Endothelial cell of umbilical vein (primary cell): Measurements from ENCODE around the gene ANO7. TPM values are rescaled to one million over a fixed set of nuclear protein-coding genes. Genes with fewer than 3 reads are reported as not detected.

ENCODE experiments used
- BruUV-seq: library from RNA; stranded (reverse); fragments of 400-500 nt; replicated peaks from 2 replicates; lab custom pipeline; 2021; lab: Mats Ljungman, UMichigan
- CTCF ChIA-PET: fragments of 300-600, 350-600 bp; sonication (Branson Sonifier 250); formaldehyde crosslinking; loops from one replicate; lab custom pipeline; 2021; ENCODE audit warnings: antibody characterized with exemption, inconsistent platforms; lab: Charles Lee
- POLR2A ChIA-PET: fragments of 300-600, 350-600 bp; sonication (Branson Sonifier 250); formaldehyde crosslinking; loops from one replicate; lab custom pipeline; 2021; ENCODE audit warnings: antibody characterized with exemption, inconsistent platforms; lab: Charles Lee
- DNase-seq: peaks from one replicate; pipeline ENCODE4 v3.0.0-alpha.2; 2011; ENCODE audit warnings: low read depth, low spot score
- FAIRE-seq: peaks from 2 replicates; lab custom pipeline; 2011; peaks lifted over from hg19 to GRCh38; lab: Jason Lieb, UNC
- H2AFZ ChIP-seq: 2 replicates; pipeline ENCODE4 v1.6.0; 2012; ENCODE audit warnings: low read depth, low read length, control low read depth, inconsistent platforms
- H3K27ac ChIP-seq: 2 replicates; pipeline ENCODE4 v1.5.1; 2011; ENCODE audit warnings: low read depth, mild to moderate bottlenecking, control low read depth, low read length, moderate library complexity; ENCODE audit not compliant: insufficient read depth
- H3K27me3 ChIP-seq, 2 experiments: 2 replicates each; pipeline versions ENCODE4 v1.6.0 to v1.6.1; 2011; ENCODE audit warnings: low read length in 2 of 2, mixed read lengths in 1 of 2; ENCODE audit not compliant: control insufficient read depth in 2 of 2, insufficient read depth in 2 of 2
- H3K36me3 ChIP-seq, 2 experiments: 2 replicates in 1 of 2; 3 replicates in 1 of 2; pipeline ENCODE4 v1.5.1; 2011; ENCODE audit warnings: low read length in 2 of 2, mild to moderate bottlenecking in 1 of 2, moderate library complexity in 1 of 2; ENCODE audit not compliant: control insufficient read depth in 2 of 2, insufficient read depth in 2 of 2; ENCODE audit errors: extremely low read depth in 1 of 2
- H3K4me1 ChIP-seq: 3 replicates; pipeline ENCODE4 v1.5.1; 2011; ENCODE audit warnings: mild to moderate bottlenecking, low read length; ENCODE audit not compliant: control insufficient read depth, insufficient read depth; ENCODE audit errors: extremely low read depth
- H3K4me2 ChIP-seq: 2 replicates; pipeline ENCODE4 v1.6.1; 2011; ENCODE audit warnings: low read length, control low read depth, mixed read lengths; ENCODE audit not compliant: insufficient read depth
- H3K4me3 ChIP-seq, 3 experiments: fragments of 200-600 bp in 1 of 3; sonication (generic), shearing (Covaris generic) in 1 of 3; replicated peaks in 1 of 3; 2 replicates each; pipeline ENCODE4 v1.5.1; 2011 to 2016; ENCODE audit warnings: control low read depth in 3 of 3, low read length in 3 of 3, mild to moderate bottlenecking in 2 of 3, inconsistent platforms in 1 of 3, low read depth in 1 of 3, moderate library complexity in 1 of 3; ENCODE audit not compliant: insufficient read depth in 1 of 3
- H3K79me2 ChIP-seq: 2 replicates; pipeline ENCODE4 v1.6.0; 2012; ENCODE audit warnings: low read length, inconsistent platforms; ENCODE audit not compliant: control insufficient read depth, insufficient read depth
- H3K9ac ChIP-seq: replicated peaks from 2 replicates; pipeline ENCODE3; 2011; ENCODE audit warnings: low read length, control low read depth; ENCODE audit not compliant: insufficient read depth; ENCODE audit errors: extremely low read depth
- H3K9me1 ChIP-seq: replicated peaks from 3 replicates; pipeline ENCODE4 v1.6.0; 2011; ENCODE audit warnings: mild to moderate bottlenecking, low read length; ENCODE audit not compliant: control insufficient read depth, insufficient read depth; ENCODE audit errors: extremely low read depth
- H3K9me3 ChIP-seq: replicated peaks from 2 replicates; pipeline ENCODE4 v1.5.1; 2012; ENCODE audit warnings: low read length, inconsistent platforms; ENCODE audit not compliant: control insufficient read depth, insufficient read depth
- H4K20me1 ChIP-seq: replicated peaks from 2 replicates; pipeline ENCODE3; 2011; ENCODE audit warnings: mild to moderate bottlenecking, low read length; ENCODE audit not compliant: control insufficient read depth, insufficient read depth; ENCODE audit errors: extremely low read depth
- CTCF ChIP-seq, 2 donors: IDR thresholded peaks; 1 replicate in 1 of 2; 2 replicates in 1 of 2; pipeline ENCODE4 v1.5.1; 2011; ENCODE audit warnings: low read length in 2 of 2, mild to moderate bottlenecking in 2 of 2, moderate library complexity in 2 of 2, control low read depth in 1 of 2, inconsistent platforms in 1 of 2, low read depth in 1 of 2; ENCODE audit not compliant: insufficient read depth in 1 of 2; ENCODE audit errors: extremely low read depth in 1 of 2
- EZH2 ChIP-seq: IDR thresholded peaks from 2 replicates; pipeline ENCODE4 v1.6.1; 2012; ENCODE audit warnings: borderline replicate concordance, low read depth, mild to moderate bottlenecking, moderate library complexity, low read length, inconsistent platforms; ENCODE audit not compliant: severe bottlenecking
- FOS ChIP-seq: IDR thresholded peaks from 2 replicates; pipeline ENCODE4 v1.6.1; 2011; ENCODE audit warnings: mild to moderate bottlenecking, low read length, moderate library complexity, borderline replicate concordance; ENCODE audit not compliant: insufficient read depth
- GATA2 ChIP-seq: IDR thresholded peaks from 2 replicates; pipeline ENCODE4 v1.7.0; 2011; ENCODE audit warnings: low read depth, mild to moderate bottlenecking, moderate library complexity, mixed read lengths, low read length; ENCODE audit not compliant: insufficient read length, insufficient read depth
- JUN ChIP-seq: IDR thresholded peaks from 2 replicates; pipeline ENCODE4 v1.6.1; 2011; ENCODE audit warnings: borderline replicate concordance, low read depth; ENCODE audit not compliant: insufficient read length, insufficient read depth
- MAX ChIP-seq: IDR thresholded peaks from 2 replicates; pipeline ENCODE4 v1.6.1; 2011; ENCODE audit not compliant: insufficient read depth, insufficient read length
- MYC ChIP-seq: IDR thresholded peaks from one replicate; pipeline ENCODE4 v1.6.1; 2011; ENCODE audit warnings: mild to moderate bottlenecking, low read depth, low read length
- POLR2A ChIP-seq: IDR thresholded peaks from 2 replicates; pipeline ENCODE4 v1.6.1; 2012; ENCODE audit warnings: low read depth, mild to moderate bottlenecking, control low read depth, low read length
- POLR2AphosphoS5 ChIP-seq: IDR thresholded peaks from 2 replicates; pipeline ENCODE4 v1.6.1; 2012; ENCODE audit warnings: low read depth, mild to moderate bottlenecking, control low read depth, low read length, moderate library complexity; ENCODE audit not compliant: insufficient read depth
- dilution Hi-C: fragments of 300-500 bp; cut with MboI; formaldehyde crosslinking; loops from one replicate; pipeline ENCODE4 v1.15.0; 2019; ENCODE audit warnings: low sequenced_read_pairs; ENCODE audit not compliant: extremely low pct_ligation_motif_present
- intact Hi-C: fragments of 100-400 bp; cut with micrococcal nuclease; formaldehyde crosslinking; loops from one replicate; pipeline ENCODE4 v1.10.0; 2022
- polyA plus RNA-seq, 4 experiments: library from polyadenylated mRNA; depleted of rRNA in 3 of 4; stranded (reverse) in 3 of 4; unstranded in 1 of 4; fragments of >200 nt; gene quantifications; 2 replicates each; pipeline versions ENCODE4 v1.2.1 to v1.2.3, GENCODE V29; 2011 to 2012; ENCODE audit warnings: missing spikeins in 1 of 4
- total RNA-seq: library from RNA; stranded (reverse); gene quantifications from 2 replicates; pipeline ENCODE4 v1.2.3, GENCODE V29; 2021

ANO7 gene
- total and polyA plus RNA-seq, 2 donors (not counting 3 experiments of a cell fraction or from before 2014, with no cell fraction given), result 0.81 to 2.5 TPM

- CTCF ChIA-PET, result interaction anchor here (0.9 to 1.3 kb wide), 2 partner anchors 13 to 502 kb away, joined by 3 read pairs; no protein-coding TSS in a partner anchor
- Histone ChIP-seq H3K4me2 (no peak overlapping the region), H3K4me1 (peaks cover 7% of the 10 kb centered on the region), H3K9me3 (no peaks in the 10 kb centered on the region), H3K9ac (no peak overlapping the region), H3K27ac (peak overlapping the region; percentile 42), H4K20me1 (no peaks in the 10 kb centered on the region), H3K27me3 (no peaks in the 10 kb centered on the region), H2AFZ (no peak overlapping the region), H3K9me1 (no peaks in the 10 kb centered on the region), H3K79me2 (no peaks in the 10 kb centered on the region), H3K4me3 (no peak overlapping the region), H3K36me3 (peaks cover 3 to 14% of the 10 kb centered on the region in 2 experiments)
- FAIRE-seq (peak; percentile 64), DNase-seq (peak; percentile 30)
- no TSS peak for BruUV-seq
- intact Hi-C loops, result loop anchor here (1.0 kb wide), 1 partner anchor 9 kb away; the partner anchor contains the start of gene PASK
- dilution Hi-C loops, result no loop called here
- no peak for TF ChIP-seq MYC
- peak; percentile 35 for TF ChIP-seq JUN
- no peak for TF ChIP-seq EZH2
- no peak for TF ChIP-seq POLR2A
- TF ChIP-seq POLR2AphosphoS5, result no peak
- peak; percentile 64 for TF ChIP-seq GATA2
- TF ChIP-seq CTCF (IDR thresholded peaks at IDR 0.05; ENCODE audit: extremely low read depth in 1 of 2, insufficient read depth in 1 of 2, low read depth in 1 of 2, low read length in 2 of 2), result no peak
- TF ChIP-seq MAX, result no peak
- TF ChIP-seq FOS, result peak; percentile 62
- POLR2A ChIA-PET, result no interaction called here
These were observed 30.5 kb upstream of the ANO7 start for GRCh38 chr2:241157841-241158545.
